Esophagus muscularis mucosa (tissue), 4 donors: Measurements from ENCODE around the gene DOCK10. TPM values are rescaled to one million over a fixed set of nuclear protein-coding genes. Genes with fewer than 3 reads are reported as not detected.

Experiments used
- DNase-seq: peaks from one replicate; pipeline ENCODE4 v3.0.0-alpha.2; 2017; ENCODE audit errors: extremely low spot score
- H3K27ac ChIP-seq, 4 donors: fragments of 200-600 bp; sonication (generic); replicated peaks in 1 of 4; 1 replicate in 3 of 4; 2 replicates in 1 of 4; pipeline ENCODE4 v1.5.1; 2016 to 2019; ENCODE audit warnings: mild to moderate bottlenecking in 1 of 4
- H3K27me3 ChIP-seq, 4 donors: fragments of 200-600 bp; sonication (generic); one replicate each; pipeline versions ENCODE4 v1.5.1 to v1.6.0; 2016 to 2019
- H3K36me3 ChIP-seq, 4 donors: fragments of 200-600 bp; sonication (generic); one replicate each; pipeline ENCODE4 v1.5.1; 2016 to 2019
- H3K4me1 ChIP-seq, 4 donors: fragments of 200-600 bp; sonication (generic); one replicate each; pipeline ENCODE4 v1.5.1; 2016 to 2019
- H3K4me3 ChIP-seq, 4 donors: fragments of 200-600 bp; sonication (generic); 1 replicate in 2 of 4; 2 replicates in 2 of 4; pipeline ENCODE4 v1.5.1; 2016 to 2019; ENCODE audit warnings: mild to moderate bottlenecking in 4 of 4, moderate library complexity in 1 of 4
- H3K9me3 ChIP-seq, 4 donors: fragments of 200-600 bp; sonication (generic); 1 replicate in 3 of 4; 2 replicates in 1 of 4; pipeline ENCODE4 v1.5.1; 2016 to 2019
- EP300 ChIP-seq: sonication (generic); formaldehyde crosslinking; IDR thresholded peaks from one replicate; pipeline ENCODE4 v1.6.1; 2017; ENCODE audit warnings: antibody characterized with exemption
- POLR2A ChIP-seq: fragments of 450-650 bp; IDR thresholded peaks from one replicate; pipeline ENCODE4 v1.6.1; 2017; ENCODE audit warnings: antibody characterized with exemption, moderate library complexity, mild to moderate bottlenecking, low read depth
- POLR2AphosphoS5 ChIP-seq, 2 donors: sonication (generic); formaldehyde crosslinking; IDR thresholded peaks; one replicate each; pipeline ENCODE4 v1.6.1; 2017; ENCODE audit warnings: antibody characterized with exemption in 2 of 2
- WGBS: methylation state at CpG from one replicate; pipeline ENCODE4 v1.1.5; 2018; 5-methylcytosine and 5-hydroxymethylcytosine counted together
- intact Hi-C: fragments of 100-400 bp; cut with DNase I; formaldehyde crosslinking; loops from one replicate; pipeline ENCODE4 v1.15.1; 2023
- total RNA-seq, 4 donors: library from RNA; depleted of rRNA; stranded (reverse); fragments of >200 nt; gene quantifications; one replicate each; pipeline versions ENCODE4 v1.1.0 to v1.2.1, GENCODE V29; 2016
- TF ChIP-seq, protein P1 (sequence below), 3 experiments: fragments of 200-600 bp in 2 of 3; fragments of 450-650 bp in 1 of 3; sonication (generic) in 2 of 3; IDR thresholded peaks; one replicate each; pipeline ENCODE4 v1.5.1; 2017 to 2019; ENCODE audit warnings: antibody characterized with exemption in 3 of 3, mild to moderate bottlenecking in 2 of 3, moderate library complexity in 1 of 3

DOCK10 gene
- total RNA-seq, 4 donors from 2014 or later, result 1.9 to 11.6 (median 6.3) TPM

DNA sequence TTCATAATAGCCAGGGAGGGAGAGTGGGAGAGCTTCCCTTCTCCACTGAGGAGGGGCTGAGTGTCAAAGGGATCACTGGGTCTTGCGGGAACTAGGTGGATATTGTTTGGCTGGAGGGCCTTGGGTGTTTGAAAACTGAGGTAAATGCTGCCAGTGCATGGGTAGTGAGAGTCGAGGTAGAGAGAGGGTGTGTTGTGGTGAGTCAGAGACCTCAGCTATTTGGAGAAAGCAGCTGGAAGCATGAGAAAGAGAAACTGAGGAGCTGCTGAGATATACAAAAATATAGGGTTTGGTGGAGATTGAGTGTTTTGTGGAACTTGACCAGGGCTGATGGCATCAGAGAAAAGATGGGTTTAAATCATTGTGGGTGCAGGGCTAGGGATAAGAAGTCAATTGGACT is 199.1 kb downstream of the DOCK10 start:
- intact Hi-C loops, result no loop called here
- H3K36me3 ChIP-seq, result no peaks in the 10 kb centered on the region
- 90% methylated on average over 2 of the region's 2 CpGs for WGBS

DNA sequence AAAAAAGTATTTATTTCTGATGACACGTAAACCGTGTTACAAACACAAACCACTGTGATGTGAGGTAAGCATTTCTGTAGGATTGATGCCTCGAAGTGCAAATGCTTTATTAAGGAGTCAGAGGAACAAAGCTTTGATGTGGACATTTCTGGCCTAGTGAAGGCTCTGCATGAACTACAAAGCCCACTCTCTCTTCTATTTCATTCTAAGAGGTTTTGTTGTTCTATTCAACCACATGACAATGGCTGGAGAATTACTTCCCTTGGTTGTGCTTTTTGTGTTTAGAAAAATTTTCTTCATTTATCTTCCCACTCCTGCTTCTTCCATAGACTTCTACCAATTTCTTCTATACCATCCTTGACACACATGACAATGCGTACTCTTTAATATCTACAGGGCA is 200.4 kb downstream of the DOCK10 start:
- intact Hi-C loops, result no loop called here
- no peak for DNase-seq
- no peak overlapping the region for H3K27ac ChIP-seq
- H3K36me3 ChIP-seq, result no peaks in the 10 kb centered on the region
- 89% methylated on average over 4 of the region's 4 CpGs for WGBS
- H3K4me1 ChIP-seq, result no peaks in the 10 kb centered on the region
- H3K9me3 ChIP-seq, result no peaks in the 10 kb centered on the region
- TF ChIP-seq, protein P1, sequence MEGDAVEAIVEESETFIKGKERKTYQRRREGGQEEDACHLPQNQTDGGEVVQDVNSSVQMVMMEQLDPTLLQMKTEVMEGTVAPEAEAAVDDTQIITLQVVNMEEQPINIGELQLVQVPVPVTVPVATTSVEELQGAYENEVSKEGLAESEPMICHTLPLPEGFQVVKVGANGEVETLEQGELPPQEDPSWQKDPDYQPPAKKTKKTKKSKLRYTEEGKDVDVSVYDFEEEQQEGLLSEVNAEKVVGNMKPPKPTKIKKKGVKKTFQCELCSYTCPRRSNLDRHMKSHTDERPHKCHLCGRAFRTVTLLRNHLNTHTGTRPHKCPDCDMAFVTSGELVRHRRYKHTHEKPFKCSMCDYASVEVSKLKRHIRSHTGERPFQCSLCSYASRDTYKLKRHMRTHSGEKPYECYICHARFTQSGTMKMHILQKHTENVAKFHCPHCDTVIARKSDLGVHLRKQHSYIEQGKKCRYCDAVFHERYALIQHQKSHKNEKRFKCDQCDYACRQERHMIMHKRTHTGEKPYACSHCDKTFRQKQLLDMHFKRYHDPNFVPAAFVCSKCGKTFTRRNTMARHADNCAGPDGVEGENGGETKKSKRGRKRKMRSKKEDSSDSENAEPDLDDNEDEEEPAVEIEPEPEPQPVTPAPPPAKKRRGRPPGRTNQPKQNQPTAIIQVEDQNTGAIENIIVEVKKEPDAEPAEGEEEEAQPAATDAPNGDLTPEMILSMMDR (IDR thresholded peaks at IDR 0.05), result no peak
- TF ChIP-seq POLR2A (no peak), POLR2AphosphoS5 (IDR thresholded peaks at IDR 0.05) (no peak), EP300 (no peak)
- H3K4me3 ChIP-seq, result no peak overlapping the region
- H3K27me3 ChIP-seq, result no peaks in the 10 kb centered on the region

More for the DNA sequence above, 199.1 kb downstream of the DOCK10 start:
- TF ChIP-seq, protein P1 (IDR thresholded peaks at IDR 0.05), result no peak
- TF ChIP-seq POLR2AphosphoS5 (IDR thresholded peaks at IDR 0.05), result no peak
- DNase-seq, result no peak
- H3K27me3 ChIP-seq, result no peaks in the 10 kb centered on the region
- no peaks in the 10 kb centered on the region for H3K4me1 ChIP-seq
- no peaks in the 10 kb centered on the region for H3K9me3 ChIP-seq
- no peak overlapping the region for H3K4me3 ChIP-seq
- H3K27ac ChIP-seq, result no peak overlapping the region

DNA sequence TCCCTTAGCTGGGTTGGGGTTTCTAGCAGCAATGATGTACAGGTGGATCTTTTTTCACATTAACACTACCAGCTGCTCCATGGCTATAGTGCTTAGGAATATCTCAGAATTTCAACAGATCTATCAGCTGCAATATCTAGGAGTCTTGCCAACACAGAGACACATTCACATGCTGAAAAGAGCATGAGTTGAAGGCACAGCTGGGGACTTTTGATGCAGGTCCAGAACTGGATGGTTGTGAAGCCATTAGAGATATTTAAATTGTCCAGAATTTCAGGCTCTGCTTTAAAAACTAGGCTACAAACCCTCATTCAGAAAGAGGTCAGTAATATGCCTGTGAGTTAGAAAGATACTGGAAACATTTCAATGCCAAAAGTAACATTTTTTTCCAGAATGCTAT is 203.9 kb downstream of the DOCK10 start:
- intact Hi-C loops, result no loop called here
- no peak overlapping the region for H3K4me3 ChIP-seq
- TF ChIP-seq POLR2A, result no peak

DNA sequence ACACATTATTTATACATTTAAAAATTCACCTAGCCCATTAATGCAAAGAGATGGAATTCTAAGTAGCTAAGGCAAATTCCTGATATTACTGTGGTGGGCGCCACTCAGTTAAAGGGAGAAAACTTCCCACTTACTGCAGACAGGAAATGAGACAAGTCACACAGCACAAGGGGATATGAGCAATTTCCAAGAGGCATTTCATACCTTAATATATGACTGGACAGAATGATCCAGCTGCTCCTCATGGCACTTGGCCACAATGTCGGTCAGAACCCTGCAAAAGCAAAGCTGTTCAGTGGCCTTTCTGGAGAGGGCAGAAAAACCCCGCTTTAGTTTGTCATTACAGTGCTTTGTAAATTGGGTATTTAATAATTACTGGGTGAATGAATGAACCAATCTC is 204.7 kb downstream of the DOCK10 start:
- WGBS, result 73% methylated on average over 3 of the region's 3 CpGs
- TF ChIP-seq, protein P1 (IDR thresholded peaks at IDR 0.05), result no peak
- TF ChIP-seq EP300 (no peak), POLR2A (no peak)
- DNase-seq, result no peak
- Histone ChIP-seq H3K9me3 (no peaks in the 10 kb centered on the region), H3K27ac (no peak overlapping the region), H3K27me3 (no peaks in the 10 kb centered on the region), H3K36me3 (peaks cover 0 to 7% (median 0%) of the 10 kb centered on the region in 4 donors), H3K4me1 (no peaks in the 10 kb centered on the region), H3K4me3 (no peak overlapping the region)
- intact Hi-C loops, result no loop called here

More for the DNA sequence above, 203.9 kb downstream of the DOCK10 start:
- Histone ChIP-seq H3K36me3 (peaks cover 0 to under 1% (median 0%) of the 10 kb centered on the region in 4 donors), H3K27ac (no peak overlapping the region), H3K4me1 (no peaks in the 10 kb centered on the region), H3K27me3 (no peaks in the 10 kb centered on the region), H3K9me3 (no peaks in the 10 kb centered on the region)
- no peak for DNase-seq

DNA sequence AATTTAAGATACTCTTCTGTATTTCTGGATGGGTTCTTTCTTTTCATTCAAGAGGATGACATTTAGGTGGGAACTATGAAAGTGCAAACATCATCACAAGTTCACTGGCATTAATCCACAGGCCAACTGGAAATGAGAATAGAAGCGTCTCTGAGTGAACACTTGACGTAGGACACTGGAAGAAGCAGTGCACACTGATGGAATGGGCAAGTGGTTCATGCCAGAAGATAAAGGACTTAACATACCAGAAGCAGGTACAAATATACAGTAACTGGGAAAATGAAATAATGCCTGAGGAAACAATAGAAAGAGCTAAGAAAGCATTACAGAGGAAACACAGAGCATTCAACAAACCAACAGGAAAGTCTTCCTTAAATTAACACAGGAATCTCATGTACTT is 205.2 kb downstream of the DOCK10 start:
- TF ChIP-seq, protein P1 (IDR thresholded peaks at IDR 0.05), result no peak
- TF ChIP-seq POLR2A (no peak), POLR2AphosphoS5 (IDR thresholded peaks at IDR 0.05) (no peak), EP300 (no peak)
- H3K4me1 ChIP-seq, result no peaks in the 10 kb centered on the region
- intact Hi-C loops, result no loop called here
- no peak overlapping the region for H3K27ac ChIP-seq
- DNase-seq, result no peak
- H3K36me3 ChIP-seq, result peaks cover 0 to 7% (median 0%) of the 10 kb centered on the region in 4 donors
- 82% methylated on average over 2 of the region's 2 CpGs for WGBS
- no peak overlapping the region for H3K4me3 ChIP-seq
- H3K27me3 ChIP-seq, result no peaks in the 10 kb centered on the region
- no peaks in the 10 kb centered on the region for H3K9me3 ChIP-seq
